ENCODE results near the gene PDE7B. TPM values are rescaled to one million over a fixed set of nuclear protein-coding genes. Genes with fewer than 3 reads are reported as not detected.

PDE7B gene
- total and polyA plus RNA-seq, 9 of the 15 experiments (the other 6 are each of a cell fraction or from before 2014, with no cell fraction given): 0.01 TPM; not detected in 8

DNA sequence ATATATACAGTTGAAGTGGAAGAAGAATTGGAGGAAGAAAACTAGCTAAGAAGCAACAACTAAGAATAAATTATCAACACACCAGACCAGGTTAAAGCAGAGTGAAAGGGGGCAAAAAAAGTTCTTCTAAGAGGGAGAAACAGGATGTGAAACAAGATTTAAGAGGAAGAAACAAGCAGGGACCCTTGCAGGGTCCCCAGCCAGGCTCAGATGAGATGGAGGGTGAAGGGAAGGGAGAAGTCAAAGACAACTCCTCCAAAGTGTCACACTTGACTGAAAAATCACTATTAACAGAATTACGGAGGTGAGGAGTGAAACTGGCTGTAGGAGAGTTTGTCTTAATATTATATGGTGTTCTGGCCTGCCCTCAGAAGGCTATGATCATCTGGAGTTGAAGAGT, 333.2 kb downstream of the PDE7B start:
- in situ Hi-C loops (cut with MboI): no loop called here
- no peaks in the 10 kb centered on the region for H4K20me1 ChIP-seq (replicated peaks; ENCODE audit: control insufficient read depth, insufficient read depth, low read length)
- ChIA-PET CTCF (ENCODE audit: low intra/inter-chr PET ratio) (no interaction called here), POLR2A (interaction anchor here (0.6 kb wide), 1 partner anchor 124 kb away, joined by 3 read pairs; no protein-coding TSS in a partner anchor)
- ATAC-seq (no peak), FAIRE-seq (no peak), DNase-seq (ENCODE audit: extremely low read depth in 1 of 4, low spot score in 3 of 4) (no peak)
- no peak overlapping the region for H3K4me2 ChIP-seq (ENCODE audit: insufficient read depth, low read length)
- H3K9me3 ChIP-seq (replicated peaks; ENCODE audit: control insufficient read depth, insufficient read depth, low read depth, low read length): no peaks in the 10 kb centered on the region
- H3K9ac ChIP-seq (ENCODE audit: insufficient read depth in 1 of 2, low read depth in 2 of 2, low read length in 2 of 2): no peak overlapping the region
- no peak overlapping the region for H2AFZ ChIP-seq (ENCODE audit: low read depth, low read length)
- H3K27ac ChIP-seq (ENCODE audit: extremely low read depth, low read depth, low read length): no peak overlapping the region
- no peaks in the 10 kb centered on the region for H3K4me1 ChIP-seq (replicated peaks in 1 of 2; ENCODE audit: control insufficient read depth in 2 of 2, insufficient read depth in 2 of 2, low read length in 2 of 2)
- H3K4me3 ChIP-seq: no peak overlapping the region
- no peaks in the 10 kb centered on the region for H3K79me2 ChIP-seq (ENCODE audit: control insufficient read depth, insufficient read depth, low read length)
- BruUV-seq (replicated peaks): no TSS peak
- H3K9me1 ChIP-seq (ENCODE audit: control insufficient read depth, insufficient read depth, low read length): no peaks in the 10 kb centered on the region
- WGBS (ENCODE audit: insufficient coverage, low coverage, missing lambda C conversion rate): 5% methylated on average over 1 of the region's 1 CpG
- TF ChIP-seq, protein P1, sequence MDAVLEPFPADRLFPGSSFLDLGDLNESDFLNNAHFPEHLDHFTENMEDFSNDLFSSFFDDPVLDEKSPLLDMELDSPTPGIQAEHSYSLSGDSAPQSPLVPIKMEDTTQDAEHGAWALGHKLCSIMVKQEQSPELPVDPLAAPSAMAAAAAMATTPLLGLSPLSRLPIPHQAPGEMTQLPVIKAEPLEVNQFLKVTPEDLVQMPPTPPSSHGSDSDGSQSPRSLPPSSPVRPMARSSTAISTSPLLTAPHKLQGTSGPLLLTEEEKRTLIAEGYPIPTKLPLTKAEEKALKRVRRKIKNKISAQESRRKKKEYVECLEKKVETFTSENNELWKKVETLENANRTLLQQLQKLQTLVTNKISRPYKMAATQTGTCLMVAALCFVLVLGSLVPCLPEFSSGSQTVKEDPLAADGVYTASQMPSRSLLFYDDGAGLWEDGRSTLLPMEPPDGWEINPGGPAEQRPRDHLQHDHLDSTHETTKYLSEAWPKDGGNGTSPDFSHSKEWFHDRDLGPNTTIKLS (IDR thresholded peaks at IDR 0.05; ENCODE audit: borderline replicate concordance, low read depth): no peak
- TF ChIP-seq ZNF589 (CRISPR knock-in tag; IDR thresholded peaks at IDR 0.05; ENCODE audit: low read depth): no peak
- no peak for TF ChIP-seq GATAD2A (IDR thresholded peaks at IDR 0.05)
- TF ChIP-seq TEAD2 (tag; IDR thresholded peaks at IDR 0.05): no peak
- TF ChIP-seq, protein P2, sequence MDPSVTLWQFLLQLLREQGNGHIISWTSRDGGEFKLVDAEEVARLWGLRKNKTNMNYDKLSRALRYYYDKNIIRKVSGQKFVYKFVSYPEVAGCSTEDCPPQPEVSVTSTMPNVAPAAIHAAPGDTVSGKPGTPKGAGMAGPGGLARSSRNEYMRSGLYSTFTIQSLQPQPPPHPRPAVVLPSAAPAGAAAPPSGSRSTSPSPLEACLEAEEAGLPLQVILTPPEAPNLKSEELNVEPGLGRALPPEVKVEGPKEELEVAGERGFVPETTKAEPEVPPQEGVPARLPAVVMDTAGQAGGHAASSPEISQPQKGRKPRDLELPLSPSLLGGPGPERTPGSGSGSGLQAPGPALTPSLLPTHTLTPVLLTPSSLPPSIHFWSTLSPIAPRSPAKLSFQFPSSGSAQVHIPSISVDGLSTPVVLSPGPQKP (CRISPR knock-in tag; IDR thresholded peaks at IDR 0.05): no peak
- intact Hi-C loops (cut with micrococcal nuclease): no loop called here
- peaks cover 11% of the 10 kb centered on the region in 2 experiments; a peak in 4 of 5 replicates for H3K27me3 ChIP-seq (ENCODE audit: control insufficient read depth in 2 of 2, insufficient read depth in 2 of 2, low read length in 2 of 2)
- no peaks in the 10 kb centered on the region for H3K36me3 ChIP-seq (ENCODE audit: control insufficient read depth, insufficient read depth, low read length)
